Measurements from ENCODE around the gene RNF187. TPM values are rescaled to one million over a fixed set of nuclear protein-coding genes. Genes with fewer than 3 reads are reported as not detected.

Gene RNF187
- total RNA-seq, 1 donor from 2014 or later: 94.8 TPM

DNA sequence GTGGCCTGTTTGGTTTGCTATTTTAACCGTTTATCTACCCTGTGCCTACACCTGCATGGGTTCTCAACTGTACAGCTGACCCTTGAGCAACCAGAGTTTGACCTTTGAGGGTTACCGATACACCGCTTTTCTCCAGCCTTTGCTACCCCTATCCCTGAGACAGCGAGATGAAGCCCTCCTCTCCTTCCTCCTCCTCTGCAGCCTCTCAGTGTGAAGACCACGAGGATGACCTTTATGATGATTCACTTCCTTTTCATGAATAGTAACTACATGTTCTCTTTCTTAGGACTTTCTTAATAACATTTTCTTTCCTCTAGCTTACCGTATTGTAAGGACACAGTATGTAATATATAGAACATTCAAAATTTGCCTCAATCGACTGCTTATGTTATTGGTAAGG, 14.5 kb upstream of the RNF187 start:
- DNase-seq (ENCODE audit: low spot score, unreplicated experiment): no peak
- TF ChIP-seq, protein P1, sequence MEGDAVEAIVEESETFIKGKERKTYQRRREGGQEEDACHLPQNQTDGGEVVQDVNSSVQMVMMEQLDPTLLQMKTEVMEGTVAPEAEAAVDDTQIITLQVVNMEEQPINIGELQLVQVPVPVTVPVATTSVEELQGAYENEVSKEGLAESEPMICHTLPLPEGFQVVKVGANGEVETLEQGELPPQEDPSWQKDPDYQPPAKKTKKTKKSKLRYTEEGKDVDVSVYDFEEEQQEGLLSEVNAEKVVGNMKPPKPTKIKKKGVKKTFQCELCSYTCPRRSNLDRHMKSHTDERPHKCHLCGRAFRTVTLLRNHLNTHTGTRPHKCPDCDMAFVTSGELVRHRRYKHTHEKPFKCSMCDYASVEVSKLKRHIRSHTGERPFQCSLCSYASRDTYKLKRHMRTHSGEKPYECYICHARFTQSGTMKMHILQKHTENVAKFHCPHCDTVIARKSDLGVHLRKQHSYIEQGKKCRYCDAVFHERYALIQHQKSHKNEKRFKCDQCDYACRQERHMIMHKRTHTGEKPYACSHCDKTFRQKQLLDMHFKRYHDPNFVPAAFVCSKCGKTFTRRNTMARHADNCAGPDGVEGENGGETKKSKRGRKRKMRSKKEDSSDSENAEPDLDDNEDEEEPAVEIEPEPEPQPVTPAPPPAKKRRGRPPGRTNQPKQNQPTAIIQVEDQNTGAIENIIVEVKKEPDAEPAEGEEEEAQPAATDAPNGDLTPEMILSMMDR (IDR thresholded peaks at IDR 0.05; ENCODE audit: unreplicated experiment): no peak
- H3K4me1 Mint-ChIP-seq (ENCODE audit: low read depth): peaks cover 2% of the 10 kb centered on the region
- no peak overlapping the region for H3K4me3 Mint-ChIP-seq (ENCODE audit: low read depth)
- H3K27ac Mint-ChIP-seq: no peak overlapping the region
- peaks cover 34% of the 10 kb centered on the region for H3K27me3 Mint-ChIP-seq
- no peaks in the 10 kb centered on the region for H3K9me3 Mint-ChIP-seq (ENCODE audit: low read depth)
- H3K36me3 Mint-ChIP-seq (ENCODE audit: insufficient read depth): no peaks in the 10 kb centered on the region

DNA sequence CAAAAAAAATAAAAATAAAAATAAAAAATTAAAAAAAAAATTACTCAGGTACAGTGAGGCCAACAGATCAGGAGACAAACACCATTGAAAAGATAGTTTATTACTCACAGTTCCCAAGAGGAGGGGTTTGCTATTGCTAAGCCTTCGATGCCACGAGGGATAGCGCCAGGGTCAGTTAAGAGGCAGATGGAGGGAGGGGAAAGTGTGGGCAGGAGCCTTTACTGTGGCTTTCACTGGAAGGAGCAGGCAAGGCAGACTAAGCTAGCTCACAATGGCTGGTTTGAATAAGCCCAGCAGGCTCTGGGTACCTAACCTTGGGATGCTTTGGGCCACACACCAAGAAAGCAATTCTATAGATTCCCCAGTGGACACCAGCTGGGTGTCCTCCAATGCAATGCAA, 12.7 kb upstream of the RNF187 start:
- TF ChIP-seq, protein P1 (IDR thresholded peaks at IDR 0.05; ENCODE audit: unreplicated experiment): no peak
- H3K9me3 Mint-ChIP-seq (ENCODE audit: low read depth): no peaks in the 10 kb centered on the region

DNA sequence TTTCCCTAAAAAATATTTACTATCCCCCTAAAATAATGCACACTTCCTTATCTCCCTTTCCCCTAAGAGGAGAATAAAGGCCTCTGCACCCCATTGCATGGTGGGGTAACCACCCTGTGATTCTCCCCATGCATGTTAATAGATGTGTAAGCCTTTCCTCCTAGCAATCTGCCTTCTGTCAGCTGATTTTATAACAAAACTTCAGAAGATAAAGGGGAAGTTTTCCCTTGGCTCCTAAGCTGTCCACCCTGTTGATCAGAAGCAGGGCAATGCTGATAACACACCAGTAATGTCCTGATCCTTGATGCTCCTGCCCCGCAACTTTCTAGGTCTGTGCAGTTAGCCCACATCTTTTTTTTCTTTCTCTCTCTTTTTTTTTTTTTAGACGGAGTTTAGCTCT, 11.4 kb upstream of the RNF187 start:
- peaks cover 23% of the 10 kb centered on the region for H3K4me1 Mint-ChIP-seq (ENCODE audit: low read depth)
- no peak overlapping the region for H3K4me3 Mint-ChIP-seq (ENCODE audit: low read depth)
- H3K36me3 Mint-ChIP-seq (ENCODE audit: insufficient read depth): no peaks in the 10 kb centered on the region
- H3K27ac Mint-ChIP-seq: no peak overlapping the region
- TF ChIP-seq, protein P1 (IDR thresholded peaks at IDR 0.05; ENCODE audit: unreplicated experiment): no peak
- peaks cover 20% of the 10 kb centered on the region for H3K27me3 Mint-ChIP-seq
- H3K9me3 Mint-ChIP-seq (ENCODE audit: low read depth): no peaks in the 10 kb centered on the region
- no peak for DNase-seq (ENCODE audit: low spot score, unreplicated experiment)

More for the DNA sequence above, 12.7 kb upstream of the RNF187 start:
- no peak for DNase-seq (ENCODE audit: low spot score, unreplicated experiment)
- Mint-ChIP-seq H3K27me3 (peaks cover 20% of the 10 kb centered on the region), H3K36me3 (ENCODE audit: insufficient read depth) (no peaks in the 10 kb centered on the region), H3K4me1 (ENCODE audit: low read depth) (peaks cover 13% of the 10 kb centered on the region), H3K4me3 (ENCODE audit: low read depth) (no peak overlapping the region), H3K27ac (no peak overlapping the region)

DNA sequence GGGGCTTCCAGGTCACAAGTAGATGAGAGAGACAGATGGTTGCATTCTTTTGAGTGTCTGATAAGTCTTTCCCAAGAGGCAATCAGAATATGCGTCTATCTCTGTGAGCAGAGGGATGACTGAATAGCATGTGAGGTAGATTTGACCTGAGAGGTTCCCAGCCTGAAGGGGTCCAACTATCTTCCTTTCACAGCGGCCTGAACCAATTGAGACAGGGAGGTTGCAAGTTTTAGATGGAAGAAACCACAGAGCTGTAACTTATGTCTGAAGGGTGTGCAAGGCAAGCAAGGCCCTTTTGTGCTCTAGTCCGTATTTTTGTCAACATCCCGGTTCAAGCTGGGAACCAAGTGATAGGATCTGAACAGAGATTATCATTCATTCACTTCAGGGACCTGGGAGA, 9.9 kb upstream of the RNF187 start:
- TF ChIP-seq, protein P1 (IDR thresholded peaks at IDR 0.05; ENCODE audit: unreplicated experiment): no peak
- Mint-ChIP-seq H3K4me1 (ENCODE audit: low read depth) (peaks cover 25% of the 10 kb centered on the region), H3K4me3 (ENCODE audit: low read depth) (no peak overlapping the region), H3K9me3 (ENCODE audit: low read depth) (no peaks in the 10 kb centered on the region), H3K27me3 (peaks cover 12% of the 10 kb centered on the region), H3K27ac (no peak overlapping the region), H3K36me3 (ENCODE audit: insufficient read depth) (no peaks in the 10 kb centered on the region)
- no peak for DNase-seq (ENCODE audit: low spot score, unreplicated experiment)

DNA sequence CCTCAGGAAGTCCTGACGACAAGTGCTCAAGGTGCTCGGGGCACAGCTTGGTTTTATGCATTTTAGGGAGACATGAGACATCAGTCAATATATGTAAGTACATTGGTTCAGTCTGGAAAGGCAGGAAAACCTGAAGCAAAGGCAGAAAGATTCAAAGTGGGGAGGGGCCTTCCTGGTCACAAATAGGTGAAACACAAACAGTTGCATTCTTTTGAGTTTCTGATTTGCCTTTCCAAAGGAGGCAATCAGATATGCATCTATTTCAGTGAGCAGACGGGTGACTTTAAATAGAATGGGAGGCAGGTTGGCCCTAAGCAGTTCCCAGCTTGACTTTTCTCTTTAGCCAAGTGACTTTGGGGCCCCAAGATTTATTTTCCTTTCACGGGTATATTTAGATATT, 8.9 kb upstream of the RNF187 start:
- TF ChIP-seq, protein P1 (IDR thresholded peaks at IDR 0.05; ENCODE audit: unreplicated experiment): no peak
- H3K4me1 Mint-ChIP-seq (ENCODE audit: low read depth): peaks cover 25% of the 10 kb centered on the region
- no peak for DNase-seq (ENCODE audit: low spot score, unreplicated experiment)
- H3K4me3 Mint-ChIP-seq (ENCODE audit: low read depth): peak overlapping the region; percentile 27
- H3K36me3 Mint-ChIP-seq (ENCODE audit: insufficient read depth): no peaks in the 10 kb centered on the region
- no peak overlapping the region for H3K27ac Mint-ChIP-seq
- H3K27me3 Mint-ChIP-seq: peaks cover 10% of the 10 kb centered on the region
- H3K9me3 Mint-ChIP-seq (ENCODE audit: low read depth): no peaks in the 10 kb centered on the region

Measured in progenitor cell of endocrine pancreas (in vitro differentiated cells).